T-helper 1 cell treated with Interleukin-12 subunit alpha and Interleukin-12 subunit beta and Interleukin-4 antibody, amounts not matched to agents 30 μg/mL and 1 μg/mL, for 36 hours (primary cell): ENCODE results near the gene IL21.

ENCODE experiments used
- H3K27ac Mint-ChIP-seq: one replicate; pipeline ENCODE4 v1.8.0; 2021; ENCODE audit warnings: mild to moderate bottlenecking, mixed read lengths
- H3K27me3 Mint-ChIP-seq: one replicate; pipeline ENCODE4 v1.8.0; 2021; ENCODE audit warnings: low read depth, mixed read lengths
- H3K36me3 Mint-ChIP-seq: one replicate; pipeline ENCODE4 v1.8.0; 2021; ENCODE audit warnings: low read depth, mixed read lengths
- H3K4me1 Mint-ChIP-seq: one replicate; pipeline ENCODE4 v1.8.0; 2021; ENCODE audit warnings: low read depth, mixed read lengths
- H3K4me3 Mint-ChIP-seq: one replicate; pipeline ENCODE4 v1.8.0; 2021; ENCODE audit warnings: mild to moderate bottlenecking, moderate library complexity, mixed read lengths
- H3K9me3 Mint-ChIP-seq: one replicate; pipeline ENCODE4 v1.8.0; 2021; ENCODE audit warnings: mixed read lengths

IL21 gene

DNA sequence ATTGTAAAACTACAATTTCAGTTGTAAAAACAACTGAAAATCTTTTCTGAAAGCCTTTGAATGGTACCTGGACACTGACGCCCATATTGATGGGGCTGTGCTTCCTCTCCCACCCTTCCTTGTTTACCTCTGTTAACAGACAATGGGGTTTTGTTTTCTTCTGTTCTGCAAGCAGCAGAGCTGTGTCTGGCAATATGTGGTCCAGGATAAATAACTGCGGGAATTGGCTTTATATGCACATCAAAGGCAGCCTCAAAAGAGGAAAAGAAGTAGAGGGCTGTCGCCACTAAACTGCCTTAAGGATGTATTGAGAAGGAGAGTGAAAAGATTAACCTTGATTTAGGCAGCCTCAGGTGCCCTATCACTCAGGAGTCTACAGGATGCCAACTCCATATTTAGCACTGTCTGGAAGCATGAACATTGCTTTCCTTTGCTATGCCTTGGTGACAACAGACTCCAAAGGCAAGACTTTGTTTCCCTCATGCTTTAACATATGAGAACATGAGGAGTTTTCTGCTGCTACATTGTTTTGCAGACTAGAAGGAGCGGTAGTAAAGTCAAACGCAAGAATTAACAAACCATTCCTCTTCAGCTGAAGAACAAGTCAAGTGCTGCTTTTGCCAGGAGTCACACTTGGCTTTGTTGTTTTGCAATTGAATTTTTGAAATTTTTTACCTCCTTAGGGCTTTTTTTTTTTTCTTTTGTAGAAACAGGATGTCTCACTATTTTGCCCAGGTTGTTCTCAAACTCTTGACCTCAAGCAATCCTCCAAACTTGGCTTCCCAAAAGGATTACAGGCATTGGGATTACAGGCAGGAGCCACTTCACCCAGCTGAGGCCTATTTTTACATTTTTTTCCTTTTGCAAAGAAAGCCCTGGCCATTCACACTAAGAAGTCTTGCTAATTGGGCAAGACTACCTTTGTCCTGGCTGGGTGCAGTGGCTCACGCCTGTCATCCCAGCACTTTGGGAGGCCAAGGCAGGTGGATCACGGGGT, 3.0 kb downstream of the IL21 start:
- H3K4me1 Mint-ChIP-seq = peaks cover 58% of the 10 kb centered on the region
- peaks cover 4% of the 10 kb centered on the region for H3K9me3 Mint-ChIP-seq
- peaks cover 5% of the 10 kb centered on the region for H3K36me3 Mint-ChIP-seq
- peak overlapping the region; percentile 82 for H3K27ac Mint-ChIP-seq
- H3K4me3 Mint-ChIP-seq = peak overlapping the region; percentile 64
- no peaks in the 10 kb centered on the region for H3K27me3 Mint-ChIP-seq

DNA sequence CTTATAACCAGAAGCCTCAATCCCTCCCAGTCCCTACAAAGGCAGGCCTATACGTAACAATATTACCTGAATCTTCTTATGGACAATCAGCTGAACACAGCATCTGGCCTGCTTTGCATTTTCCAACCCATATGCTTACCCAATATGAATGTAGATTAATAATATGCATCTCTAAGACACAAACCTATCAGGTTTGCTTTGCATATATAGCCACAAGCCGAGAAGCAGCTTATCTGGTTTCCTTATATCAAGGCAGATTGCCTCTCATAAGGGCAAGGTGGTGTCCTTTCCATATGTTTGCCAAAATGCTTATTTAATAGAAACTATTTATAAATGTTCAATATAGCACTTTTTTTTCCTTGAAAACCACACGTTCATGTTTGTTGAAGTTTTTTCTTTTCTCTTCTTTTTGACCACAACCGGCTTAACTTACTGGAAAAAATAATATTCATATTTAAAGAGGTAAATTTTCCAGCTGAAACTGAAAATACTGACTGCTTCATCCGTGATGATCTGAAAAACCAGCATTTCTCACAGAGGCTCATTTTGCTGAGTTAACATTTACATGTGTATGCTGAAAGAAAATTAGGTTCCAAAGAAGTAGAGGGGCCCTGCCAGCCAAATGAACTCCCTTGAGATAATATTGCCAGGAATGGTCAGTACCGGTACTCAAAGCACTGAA, 3.8 kb downstream of the IL21 start:
- Mint-ChIP-seq H3K4me3 (peak overlapping the region; percentile 64), H3K4me1 (peaks cover 56% of the 10 kb centered on the region), H3K27me3 (no peaks in the 10 kb centered on the region), H3K36me3 (peaks cover 5% of the 10 kb centered on the region), H3K27ac (peak overlapping the region; percentile 85), H3K9me3 (peaks cover 4% of the 10 kb centered on the region)

DNA sequence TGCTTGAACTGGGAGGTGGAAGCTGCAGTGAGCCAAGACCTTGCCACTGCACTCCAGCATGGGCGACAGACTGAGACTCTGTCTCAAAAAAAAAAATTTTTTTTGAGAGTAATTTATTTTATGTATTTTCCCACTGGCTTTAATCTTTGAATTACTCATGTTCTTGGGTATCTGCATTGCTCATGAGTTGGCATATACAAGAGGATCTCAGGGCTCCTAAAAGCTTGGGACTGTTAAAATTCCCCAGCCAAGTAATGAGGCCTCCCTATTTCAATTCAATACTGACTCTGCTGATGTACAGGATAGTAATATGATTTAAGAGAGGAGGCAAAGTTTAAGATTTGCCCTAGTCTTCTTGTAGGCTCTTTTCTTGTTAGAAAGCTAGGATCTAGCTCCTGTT, 6.2 kb downstream of the IL21 start:
- Mint-ChIP-seq H3K9me3 (no peaks in the 10 kb centered on the region), H3K4me1 (peaks cover 48% of the 10 kb centered on the region), H3K36me3 (peaks cover 3% of the 10 kb centered on the region)

DNA sequence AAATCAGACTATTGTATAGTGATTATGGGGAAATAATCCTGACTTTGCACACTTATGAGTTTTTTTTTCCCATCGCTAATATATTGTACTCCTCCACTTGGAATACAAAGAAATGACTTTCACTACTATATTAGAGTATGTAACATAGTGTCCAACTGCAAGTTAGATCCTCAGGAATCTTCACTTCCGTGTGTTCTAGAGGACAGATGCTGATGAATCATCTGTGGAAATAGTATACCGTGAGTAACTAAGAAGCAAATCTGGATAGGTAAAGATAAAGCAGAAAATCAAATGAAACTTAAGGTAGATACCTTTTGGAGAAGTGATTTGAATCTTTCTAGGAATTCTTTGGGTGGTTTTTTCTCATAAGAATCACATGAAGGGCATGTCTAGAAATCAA, 8.3 kb downstream of the IL21 start:
- peaks cover 31% of the 10 kb centered on the region for H3K4me1 Mint-ChIP-seq
- no peaks in the 10 kb centered on the region for H3K27me3 Mint-ChIP-seq
- no peak overlapping the region for H3K4me3 Mint-ChIP-seq
- no peaks in the 10 kb centered on the region for H3K9me3 Mint-ChIP-seq
- peaks cover 3% of the 10 kb centered on the region for H3K36me3 Mint-ChIP-seq
- no peak overlapping the region for H3K27ac Mint-ChIP-seq

More for the DNA sequence above, 6.2 kb downstream of the IL21 start:
- Mint-ChIP-seq H3K4me3 (no peak overlapping the region), H3K27me3 (no peaks in the 10 kb centered on the region), H3K27ac (no peak overlapping the region)

DNA sequence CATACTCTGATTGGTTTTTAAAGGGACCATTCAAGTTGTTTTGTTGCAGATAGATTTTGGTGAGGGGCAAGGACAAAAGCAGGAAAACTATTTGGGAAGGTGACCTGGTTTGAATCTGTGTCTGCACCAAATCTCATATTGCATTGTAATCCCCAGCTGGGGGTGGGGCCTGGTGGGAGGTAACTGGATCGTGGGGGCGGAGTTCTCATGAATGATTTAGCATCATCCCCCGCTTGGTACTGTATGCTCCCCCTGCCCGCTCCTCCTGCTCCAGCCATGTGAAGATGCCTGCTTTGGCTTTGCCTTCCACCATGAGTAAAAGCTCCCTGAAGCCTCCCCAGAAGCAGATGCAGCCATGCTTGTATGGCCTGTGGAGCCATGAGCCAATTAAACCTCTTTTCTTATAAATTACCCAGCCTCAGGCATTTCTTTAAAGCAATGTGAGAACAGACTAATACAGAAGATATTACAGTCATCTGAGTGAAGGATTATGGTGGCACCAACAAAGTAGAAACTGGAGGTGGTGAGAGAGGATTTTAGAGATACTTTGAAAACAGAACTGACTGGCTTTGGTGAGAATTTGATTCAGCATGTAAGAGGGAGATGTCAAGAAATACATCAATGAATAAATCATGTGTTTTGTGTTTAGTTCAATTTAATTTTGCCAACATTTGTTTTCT, 14.4 kb downstream of the IL21 start:
- no peak overlapping the region for H3K27ac Mint-ChIP-seq
- H3K4me1 Mint-ChIP-seq = peaks cover 25% of the 10 kb centered on the region
- H3K36me3 Mint-ChIP-seq = peaks cover 9% of the 10 kb centered on the region
- no peaks in the 10 kb centered on the region for H3K27me3 Mint-ChIP-seq
- no peak overlapping the region for H3K4me3 Mint-ChIP-seq
- H3K9me3 Mint-ChIP-seq = no peaks in the 10 kb centered on the region

DNA sequence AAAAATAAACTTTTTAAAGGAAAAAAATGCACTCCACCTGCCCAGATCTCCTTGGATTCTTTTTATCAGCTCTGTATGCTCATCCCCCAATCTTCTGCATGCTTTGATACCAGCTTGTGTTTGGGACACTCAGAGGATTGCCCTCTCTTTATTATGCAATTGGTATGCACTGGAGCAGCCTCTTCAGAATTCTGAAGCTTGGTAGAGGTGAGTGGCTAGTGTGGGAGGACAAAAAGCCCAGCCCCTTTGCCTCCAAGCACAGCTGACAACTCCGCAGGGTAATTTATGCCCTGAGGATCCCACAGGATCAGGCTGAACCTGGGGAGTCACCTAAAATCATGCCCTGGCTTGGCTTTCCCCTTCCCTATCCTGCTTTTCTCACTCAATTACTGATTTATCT, 16.7 kb downstream of the IL21 start:
- H3K9me3 Mint-ChIP-seq = peaks cover 1% of the 10 kb centered on the region
- H3K27me3 Mint-ChIP-seq = no peaks in the 10 kb centered on the region
- H3K4me1 Mint-ChIP-seq = peaks cover 18% of the 10 kb centered on the region
- H3K4me3 Mint-ChIP-seq = no peak overlapping the region
- no peak overlapping the region for H3K27ac Mint-ChIP-seq
- peaks cover 10% of the 10 kb centered on the region for H3K36me3 Mint-ChIP-seq

DNA sequence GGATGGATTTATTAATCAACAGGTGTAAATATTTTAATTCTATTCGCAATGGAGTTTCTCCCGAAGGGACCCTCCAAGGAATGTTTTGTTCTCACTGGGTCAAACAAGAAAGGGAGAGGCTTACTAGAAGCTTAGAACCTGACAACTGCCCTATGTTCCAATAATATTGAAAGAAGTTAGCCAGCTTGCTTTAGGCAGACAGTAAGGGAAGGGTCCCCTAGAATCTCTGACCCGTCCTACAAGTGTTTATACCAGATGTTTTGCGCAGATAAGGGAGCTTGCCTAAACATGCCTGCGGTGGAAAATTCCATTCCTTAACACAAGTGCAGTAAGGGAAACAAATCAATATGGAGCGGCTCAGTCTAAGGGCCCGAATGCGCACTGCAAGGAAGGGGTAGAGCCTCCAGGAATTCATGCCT, 17.7 kb downstream of the IL21 start:
- H3K36me3 Mint-ChIP-seq = peaks cover 11% of the 10 kb centered on the region
- peaks cover 4% of the 10 kb centered on the region for H3K9me3 Mint-ChIP-seq
- peaks cover 18% of the 10 kb centered on the region for H3K4me1 Mint-ChIP-seq
- H3K27ac Mint-ChIP-seq = no peak overlapping the region
- H3K27me3 Mint-ChIP-seq = no peaks in the 10 kb centered on the region
- no peak overlapping the region for H3K4me3 Mint-ChIP-seq

DNA sequence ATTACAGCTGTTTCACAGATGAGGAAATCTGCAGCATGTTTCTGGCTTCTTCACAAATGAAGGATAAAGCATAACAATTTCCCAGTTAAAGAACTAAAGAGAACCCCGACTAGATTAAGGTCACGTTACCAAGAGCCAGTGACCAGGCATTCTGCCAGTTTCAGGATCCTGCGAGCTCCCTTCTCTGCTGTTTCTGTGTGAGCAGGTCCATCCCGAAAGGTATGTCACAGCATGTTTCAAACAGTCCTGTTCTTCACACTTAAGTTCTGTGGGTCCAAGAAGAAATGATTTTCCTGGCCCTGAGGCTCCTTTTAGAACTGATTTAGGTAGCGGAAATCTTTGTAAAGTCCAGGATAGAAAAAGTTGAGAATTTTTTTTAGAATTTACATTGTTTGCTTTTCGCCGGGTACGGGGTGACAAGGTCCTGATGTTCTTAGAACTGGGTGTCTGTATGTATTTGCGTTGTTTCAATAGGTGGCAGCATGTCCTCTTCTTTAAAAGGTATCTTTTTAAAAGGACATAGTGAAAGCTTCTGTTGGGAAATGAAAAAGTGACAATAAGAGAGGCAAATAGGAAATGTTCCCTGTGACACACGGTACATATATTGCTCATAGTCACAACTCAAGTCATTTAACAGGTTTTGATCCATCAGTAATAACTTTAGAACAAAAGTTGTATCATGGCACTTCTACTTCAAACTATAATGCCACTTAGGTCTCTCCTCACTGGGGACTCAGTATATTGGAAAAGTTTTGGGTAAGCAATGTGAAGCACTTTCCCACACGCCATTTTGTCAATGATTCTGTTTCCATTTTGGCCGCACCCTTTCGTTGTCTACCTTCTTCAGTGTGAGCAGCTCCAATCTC, 18.4 kb downstream of the IL21 start:
- peak overlapping the region; percentile 41 for H3K27ac Mint-ChIP-seq
- H3K36me3 Mint-ChIP-seq = peaks cover 11% of the 10 kb centered on the region
- H3K4me3 Mint-ChIP-seq = peak overlapping the region; percentile 58
- H3K27me3 Mint-ChIP-seq = no peaks in the 10 kb centered on the region
- H3K4me1 Mint-ChIP-seq = peaks cover 18% of the 10 kb centered on the region
- peaks cover 4% of the 10 kb centered on the region for H3K9me3 Mint-ChIP-seq

DNA sequence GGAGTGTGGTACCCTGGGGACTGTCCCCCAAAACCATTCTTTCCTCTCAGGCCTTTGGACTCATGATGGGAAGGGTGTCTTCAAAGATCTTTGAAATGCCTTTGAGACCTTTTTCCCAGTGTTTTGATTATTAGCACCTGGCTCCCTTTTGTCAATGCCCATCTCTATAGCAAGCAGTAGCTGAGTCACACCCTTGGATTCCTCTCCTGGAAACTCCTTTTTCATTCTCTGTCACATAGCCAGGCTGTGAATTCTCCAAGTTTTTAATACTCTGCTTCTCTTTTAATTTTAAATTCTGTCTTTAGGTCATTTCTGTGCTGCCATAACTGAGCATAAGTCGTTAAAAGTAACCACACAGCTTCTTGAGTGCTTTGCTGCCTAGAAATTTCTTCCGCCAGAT, 29.7 kb downstream of the IL21 start:
- H3K4me3 Mint-ChIP-seq = no peak overlapping the region
- H3K27me3 Mint-ChIP-seq = no peaks in the 10 kb centered on the region
- peaks cover 4% of the 10 kb centered on the region for H3K9me3 Mint-ChIP-seq
- H3K27ac Mint-ChIP-seq = no peak overlapping the region
- peaks cover 12% of the 10 kb centered on the region for H3K4me1 Mint-ChIP-seq
- peaks cover 10% of the 10 kb centered on the region for H3K36me3 Mint-ChIP-seq

DNA sequence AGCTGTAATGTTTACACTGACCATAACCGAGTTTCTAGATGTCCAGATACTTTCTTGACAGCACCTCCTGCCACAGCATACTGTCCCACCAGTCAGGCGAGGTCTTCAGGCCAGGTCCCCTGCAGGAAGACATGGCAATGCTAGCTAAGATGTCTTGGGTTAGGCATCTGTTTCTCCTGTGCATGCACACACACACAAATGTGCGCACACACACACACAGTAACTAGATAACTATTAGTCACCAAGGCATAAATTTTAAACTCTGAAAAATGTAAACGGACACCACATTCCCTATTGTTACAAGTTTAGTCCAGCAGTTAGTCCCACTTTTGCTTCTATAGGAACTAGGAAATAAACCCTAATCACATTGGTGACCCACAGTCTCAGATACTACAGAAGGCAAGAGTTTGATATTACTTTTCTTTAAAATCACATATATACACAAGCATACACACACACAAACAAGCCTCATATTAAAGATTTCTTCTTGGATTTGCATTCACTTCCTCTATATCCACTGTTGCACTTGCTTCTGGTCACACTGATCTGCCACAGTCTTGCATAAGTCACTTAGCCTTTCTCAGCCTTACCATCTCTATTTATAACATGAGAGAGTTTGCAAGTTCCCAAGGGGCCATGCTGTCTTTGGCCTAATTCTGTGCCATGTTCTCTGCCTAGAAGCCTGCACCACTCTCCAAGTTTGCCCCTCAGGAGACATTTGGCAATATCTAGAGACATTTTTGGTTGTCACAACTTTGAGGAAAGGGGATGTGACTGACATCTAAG, 32.2 kb downstream of the IL21 start:
- Mint-ChIP-seq H3K27me3 (no peaks in the 10 kb centered on the region), H3K4me1 (peaks cover 31% of the 10 kb centered on the region), H3K4me3 (no peak overlapping the region), H3K9me3 (peaks cover 4% of the 10 kb centered on the region), H3K27ac (no peak overlapping the region), H3K36me3 (peaks cover 10% of the 10 kb centered on the region)

DNA sequence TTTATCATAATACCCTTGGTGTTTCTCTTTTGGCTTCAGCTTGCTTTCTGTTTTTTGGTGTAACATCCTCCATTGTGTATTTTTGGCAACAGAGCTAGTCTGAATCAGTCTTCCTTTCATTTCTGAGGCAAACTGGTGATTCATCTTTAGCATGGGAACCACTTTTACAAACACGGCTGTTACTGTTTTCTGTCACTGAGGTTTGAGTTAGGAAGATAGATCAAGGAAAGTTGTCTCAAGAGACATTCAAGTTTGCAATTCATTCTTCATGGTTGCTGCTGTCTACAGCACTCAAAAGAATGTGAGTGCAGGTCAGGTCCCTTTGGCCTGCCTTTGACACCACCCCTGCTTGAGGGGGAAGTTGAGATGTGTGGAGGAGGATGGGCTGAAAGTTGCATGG, 36.3 kb downstream of the IL21 start:
- peak overlapping the region; percentile 58 for H3K4me3 Mint-ChIP-seq
- no peaks in the 10 kb centered on the region for H3K9me3 Mint-ChIP-seq
- peaks cover 51% of the 10 kb centered on the region for H3K4me1 Mint-ChIP-seq
- no peaks in the 10 kb centered on the region for H3K27me3 Mint-ChIP-seq
- H3K27ac Mint-ChIP-seq = peak overlapping the region; percentile 75
- H3K36me3 Mint-ChIP-seq = peaks cover 7% of the 10 kb centered on the region

DNA sequence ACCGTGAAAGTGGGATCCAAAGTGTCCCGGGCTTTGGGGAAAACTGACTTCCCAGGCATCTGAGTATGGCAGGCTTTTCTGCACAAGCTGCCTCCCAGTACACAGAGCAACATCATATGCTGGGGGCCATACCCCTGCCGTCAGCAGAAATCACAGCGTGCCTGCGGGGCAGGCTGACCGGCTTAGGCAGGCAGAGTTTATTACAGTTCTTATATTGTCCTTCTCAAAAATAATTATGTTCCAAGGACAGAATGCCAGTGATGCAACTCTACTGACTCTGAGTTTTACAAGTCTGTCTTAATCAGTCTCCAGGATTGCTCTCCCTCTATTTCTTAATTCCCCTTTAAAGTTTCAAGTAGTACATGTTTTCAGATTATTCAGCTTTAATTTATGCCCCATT, 37.0 kb downstream of the IL21 start:
- Mint-ChIP-seq H3K36me3 (peaks cover 7% of the 10 kb centered on the region), H3K27ac (peak overlapping the region; percentile 75), H3K4me1 (peaks cover 55% of the 10 kb centered on the region), H3K4me3 (peak overlapping the region; percentile 58), H3K9me3 (no peaks in the 10 kb centered on the region), H3K27me3 (no peaks in the 10 kb centered on the region)
